SW 1271 (cell line): ENCODE results near the gene PIEZO1.
A peak's percentile ranks its signal among the peaks of the same experiment; 100 is the strongest.
"Not testable (repeated sequence)": the region's sequence is repeated elsewhere in the genome, so short reads cannot be mapped to it uniquely, and the experiment has no call there.

Experiments
- DNase-seq, 2 experiments: peaks; one replicate each; lab custom pipeline; 2025; lab: John Stamatoyannopoulos, UW

PIEZO1 gene

GRCh38 chr16:88805340-88805715 lies 20.3 kb upstream of the PIEZO1 start:
- DNase-seq: no peak

GRCh38 chr16:88804552-88805339 lies 19.7 kb upstream of the PIEZO1 start:
- DNase-seq: no peak

- no peak for DNase-seq
Measured at GRCh38 chr16:88804173-88804551, 19.1 kb upstream of the PIEZO1 start.

- DNase-seq: peak; percentile 41 to 70
Measured at GRCh38 chr16:88803264-88803987, 18.4 kb upstream of the PIEZO1 start, which contains the start of gene CDT1. CDT1 (plus strand) TSS chr16:88803789; CDS start chr16:88803832, 43 bp downstream.

- no peak for DNase-seq
Measured at GRCh38 chr16:88800277-88800592, 15.2 kb upstream of the PIEZO1 start.

- no peak for DNase-seq
Measured at GRCh38 chr16:88799569-88800276, 14.7 kb upstream of the PIEZO1 start.

- DNase-seq: no peak
Measured at GRCh38 chr16:88798772-88799455, 13.9 kb upstream of the PIEZO1 start.

- DNase-seq: no peak
Measured at GRCh38 chr16:88798073-88798472, 13.1 kb upstream of the PIEZO1 start.

GRCh38 chr16:88796278-88796677 lies 11.3 kb upstream of the PIEZO1 start:
- no peak for DNase-seq

GRCh38 chr16:88793251-88793954 lies 8.4 kb upstream of the PIEZO1 start:
- DNase-seq: no peak

- no peak for DNase-seq
Measured at GRCh38 chr16:88792668-88793250, 7.7 kb upstream of the PIEZO1 start.

GRCh38 chr16:88792078-88792550 lies 7.1 kb upstream of the PIEZO1 start:
- no peak for DNase-seq

- no peak for DNase-seq
Measured at GRCh38 chr16:88790312-88791211, 5.5 kb upstream of the PIEZO1 start.

GRCh38 chr16:88789594-88789993 lies 4.6 kb upstream of the PIEZO1 start:
- no peak for DNase-seq

- not testable (repeated sequence) for DNase-seq
Measured at GRCh38 chr16:88788749-88789148, 3.7 kb upstream of the PIEZO1 start.

GRCh38 chr16:88787579-88788314 lies 2.7 kb upstream of the PIEZO1 start:
- no peak for DNase-seq

GRCh38 chr16:88784856-88785105 lies 239 bp downstream of the PIEZO1 start:
- no peak for DNase-seq

- DNase-seq: peak in 1 of 2 experiments; percentile 54
Measured at GRCh38 chr16:88784074-88784855, 755 bp downstream of the PIEZO1 start.
